Measurements from ENCODE around the gene TEKT2. TPM values are rescaled to one million over a fixed set of nuclear protein-coding genes. Genes with fewer than 3 reads are reported as not detected.

The TEKT2 gene
- total RNA-seq, 1 experiment from 2014 or later, result 0.20 TPM

GRCh38 chr1:36055706-36056105 lies 28.2 kb upstream of the TEKT2 start:
- Histone ChIP-seq H3K4ac (ENCODE audit: low read depth, low read length) (no peak overlapping the region), H3K23me2 (ENCODE audit: insufficient read length, low read depth, low read length, poor library complexity, severe bottlenecking) (no peaks in the 10 kb centered on the region), H3K14ac (ENCODE audit: insufficient read depth, low read length) (no peak overlapping the region), H3K9ac (ENCODE audit: extremely low read depth, insufficient read length, low read length) (no peak overlapping the region), H4K8ac (replicated peaks; ENCODE audit: insufficient read length, low read depth, low read length) (no peak overlapping the region), H2BK120ac (ENCODE audit: low read depth, low read length, poor library complexity, severe bottlenecking) (no peak overlapping the region), H3K23ac (ENCODE audit: insufficient read length, low read depth, low read length) (no peak overlapping the region), H3K79me1 (ENCODE audit: insufficient read depth, low read depth, low read length, poor library complexity, severe bottlenecking) (no peaks in the 10 kb centered on the region), H3K27me3 (ENCODE audit: insufficient read depth, low read length) (no peaks in the 10 kb centered on the region), H4K91ac (ENCODE audit: insufficient read length, low read depth, low read length) (no peak overlapping the region), H3K4me2 (ENCODE audit: insufficient read depth, insufficient read length, low read length) (no peak overlapping the region), H2BK12ac (ENCODE audit: insufficient read length, low read depth, low read length) (no peak overlapping the region), H3T11ph (ENCODE audit: low read length) (no peak overlapping the region), H3K9me3 (ENCODE audit: control insufficient read depth, low read depth, low read length) (no peaks in the 10 kb centered on the region), H2BK20ac (ENCODE audit: low read depth, low read length, poor library complexity, severe bottlenecking) (no peak overlapping the region), H3K18ac (ENCODE audit: insufficient read length, low read depth, low read length) (no peak overlapping the region), H3K79me2 (ENCODE audit: insufficient read depth, low read length) (no peaks in the 10 kb centered on the region), H3K56ac (ENCODE audit: insufficient read length, low read depth, low read length) (no peak overlapping the region), H4K5ac (ENCODE audit: insufficient read length, low read depth, low read length) (no peak overlapping the region), H2BK15ac (ENCODE audit: low read depth, low read length) (no peak overlapping the region), H2AK5ac (ENCODE audit: insufficient read length, low read length) (no peak overlapping the region), H2AFZ (ENCODE audit: low read length) (no peak overlapping the region), H4K20me1 (ENCODE audit: control insufficient read depth, insufficient read depth, insufficient read length) (no peaks in the 10 kb centered on the region), H3K27ac (ENCODE audit: insufficient read length, low read depth, low read length) (no peak overlapping the region), H3K4me1 (ENCODE audit: insufficient read depth, low read length) (no peaks in the 10 kb centered on the region), H2BK5ac (ENCODE audit: insufficient read length, low read length) (no peak overlapping the region)
- Mint-ChIP-seq H3K36me3 (ENCODE audit: insufficient read depth in 1 of 3, low read depth in 3 of 3) (no peaks in the 10 kb centered on the region; a peak in 1 of 7 replicates), H3K4me1 (no peaks in the 10 kb centered on the region), H3K27ac (no peak overlapping the region), H3K9me3 (no peaks in the 10 kb centered on the region), H3K27me3 (ENCODE audit: low read depth) (no peaks in the 10 kb centered on the region), H3K4me3 (no peak overlapping the region)
- TF ChIP-seq CTCF (conservative IDR thresholded peaks at IDR 0.05), result no peak
- WGBS (ENCODE audit: extremely low coverage, insufficient read length, low lambda C conversion rate), result no CpG with 5 or more reads among the region's 5 CpGs
- DNase-seq, result no peak

Measured in H9 (cell line).